MCF 10A (cell line): Measurements from ENCODE around the gene TCF7L2. TPM values are rescaled to one million over a fixed set of nuclear protein-coding genes. Genes with fewer than 3 reads are reported as not detected.
A peak's percentile ranks its signal among the peaks of the same experiment; 100 is the strongest.

ENCODE experiments used
- BruUV-seq: library from RNA; stranded (reverse); fragments of 400-500 nt; replicated peaks from 2 replicates; lab custom pipeline; 2021; lab: Mats Ljungman, UMichigan
- CTCF ChIA-PET: fragments of 300-600 bp; sonication (Branson Sonifier 250); formaldehyde crosslinking; extraction: SDS; loops from one replicate; lab custom pipeline; 2021; ENCODE audit warnings: antibody characterized with exemption, inconsistent platforms; lab: Yijun Ruan, JAX
- POLR2A ChIA-PET: fragments of 300-600, 350-650 bp; sonication (Branson Sonifier 250); formaldehyde crosslinking; extraction: SDS; loops from one replicate; lab custom pipeline; 2020; ENCODE audit warnings: antibody characterized with exemption, inconsistent platforms; lab: Yijun Ruan, JAX
- DNase-seq: peaks from one replicate; pipeline ENCODE4 v3.0.0-alpha.2; 2018; ENCODE audit not compliant: unreplicated experiment
- H3K27ac Mint-ChIP-seq: one replicate; pipeline ENCODE4 v1.8.0; 2022; ENCODE audit warnings: mild to moderate bottlenecking, low read depth, mixed read lengths; ENCODE audit not compliant: unreplicated experiment
- H3K27me3 Mint-ChIP-seq: one replicate; pipeline ENCODE4 v1.8.0; 2022; ENCODE audit warnings: mixed read lengths; ENCODE audit not compliant: insufficient read depth, unreplicated experiment
- H3K36me3 Mint-ChIP-seq: one replicate; pipeline ENCODE4 v1.8.0; 2022; ENCODE audit warnings: mild to moderate bottlenecking, moderate library complexity, mixed read lengths; ENCODE audit not compliant: insufficient read depth, unreplicated experiment
- H3K4me1 Mint-ChIP-seq: one replicate; pipeline ENCODE4 v1.8.0; 2022; ENCODE audit warnings: mixed read lengths; ENCODE audit not compliant: insufficient read depth, unreplicated experiment
- H3K4me3 Mint-ChIP-seq: one replicate; pipeline ENCODE4 v1.8.0; 2022; ENCODE audit warnings: mild to moderate bottlenecking, moderate library complexity, mixed read lengths; ENCODE audit not compliant: unreplicated experiment
- H3K9me3 Mint-ChIP-seq: one replicate; pipeline ENCODE4 v1.8.0; 2022; ENCODE audit warnings: mixed read lengths; ENCODE audit not compliant: unreplicated experiment
- CTCF ChIP-seq: fragments of 200-600 bp; IDR thresholded peaks from one replicate; pipeline ENCODE4 v1.8.0; 2022; ENCODE audit warnings: antibody characterized with exemption, mild to moderate bottlenecking; ENCODE audit not compliant: unreplicated experiment
- intact Hi-C: fragments of 100-400 bp; cut with micrococcal nuclease; formaldehyde crosslinking; loops from 2 replicates; pipeline ENCODE4 v1.14.1; 2022
- total RNA-seq: library from RNA; stranded (reverse); gene quantifications from 2 replicates; pipeline ENCODE4 v1.2.3, GENCODE V29; 2022

The TCF7L2 gene
- total RNA-seq, 1 experiment from 2014 or later = 25.2 TPM

GRCh38 chr10:113214331-113214730 is 264.3 kb downstream of the TCF7L2 start:
- H3K4me1 Mint-ChIP-seq = no peaks in the 10 kb centered on the region
- POLR2A ChIA-PET = no interaction called here
- no TSS peak for BruUV-seq
- no peak overlapping the region for H3K4me3 Mint-ChIP-seq
- CTCF ChIA-PET = interaction anchor here (1.8 kb wide), 3 partner anchors 171 to 742 kb away, joined by 3 to 6 read pairs (median 5); no protein-coding TSS in a partner anchor
- H3K9me3 Mint-ChIP-seq = peaks cover 9% of the 10 kb centered on the region
- no peaks in the 10 kb centered on the region for H3K36me3 Mint-ChIP-seq
- intact Hi-C loops = no loop called here
- no peak for DNase-seq
- H3K27ac Mint-ChIP-seq = no peak overlapping the region
- H3K27me3 Mint-ChIP-seq = peaks cover 26% of the 10 kb centered on the region
- TF ChIP-seq CTCF = no peak

GRCh38 chr10:113216102-113216501 is 266.1 kb downstream of the TCF7L2 start:
- no peak overlapping the region for H3K27ac Mint-ChIP-seq
- TF ChIP-seq CTCF = no peak
- H3K4me3 Mint-ChIP-seq = no peak overlapping the region
- H3K9me3 Mint-ChIP-seq = peaks cover 9% of the 10 kb centered on the region
- CTCF ChIA-PET = interaction anchor here (0.6 to 5.0 kb wide), 19 partner anchors 15 to 1912 kb away, joined by 3 to 30 read pairs (median 3); no protein-coding TSS in a partner anchor
- BruUV-seq = no TSS peak
- intact Hi-C loops = loop anchor here (1.0 kb wide), 1 partner anchor 169 kb away; no protein-coding TSS in a partner anchor
- no peaks in the 10 kb centered on the region for H3K36me3 Mint-ChIP-seq
- no peaks in the 10 kb centered on the region for H3K4me1 Mint-ChIP-seq
- peaks cover 12% of the 10 kb centered on the region for H3K27me3 Mint-ChIP-seq
- peak; percentile 14 for DNase-seq
- POLR2A ChIA-PET = interaction anchor here (0.6 to 1.2 kb wide), 4 partner anchors 12 to 169 kb away, joined by 3 to 5 read pairs (median 4); no protein-coding TSS in a partner anchor
